ENCODE data around the gene ACIN1. TPM values are rescaled to one million over a fixed set of nuclear protein-coding genes. Genes with fewer than 3 reads are reported as not detected.

The ACIN1 gene
- total RNA-seq, 6 donors from 2014 or later, result 91.1 to 350 (median 139) TPM

DNA sequence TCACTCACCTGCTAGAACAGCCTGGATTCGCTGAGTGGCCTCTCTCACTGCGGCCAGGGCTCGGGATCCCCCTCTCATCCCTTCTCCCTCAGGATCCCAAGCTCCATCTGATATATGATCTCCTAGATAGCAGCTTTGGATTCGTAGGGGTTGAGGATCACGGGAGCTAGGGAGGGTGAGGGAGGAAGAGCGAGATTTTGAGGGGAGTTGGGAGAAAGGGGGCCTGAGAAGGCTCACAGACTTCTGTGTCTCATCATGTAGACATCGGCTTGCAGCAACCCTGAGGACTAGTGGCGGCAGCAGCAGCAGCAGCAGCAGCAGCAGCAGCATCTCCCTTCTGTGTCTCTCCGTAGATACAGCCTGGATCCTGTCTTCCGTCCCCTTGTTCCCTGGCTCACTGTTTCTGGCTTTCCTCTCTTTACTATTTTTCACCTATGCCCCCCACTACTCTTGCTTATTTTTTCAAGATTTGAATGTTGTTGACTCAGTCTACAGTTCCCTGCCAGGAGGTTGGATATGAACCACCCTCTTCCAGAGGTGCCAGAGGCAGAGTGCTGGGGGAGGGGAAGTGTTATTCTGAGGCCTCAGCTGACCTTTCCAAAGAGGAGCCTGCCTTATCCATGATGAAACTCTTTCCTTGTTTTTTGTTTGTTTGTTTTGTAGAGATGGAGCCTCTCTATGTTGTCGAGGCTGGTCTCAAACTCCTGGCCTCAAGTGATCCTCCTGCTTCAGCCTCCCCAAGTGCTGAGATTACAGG, 9.8 kb upstream of the ACIN1 start, which contains the start of gene CIROP:
Gene CIROP, minus strand, starts transcription at position 399 of the 757 bp plus-strand sequence. Its CDS starts 69 bp downstream, at position 330.
- H3K36me3 ChIP-seq, result no peaks in the 10 kb centered on the region
- TF ChIP-seq EP300 (IDR thresholded peaks at IDR 0.05) (no peak), POLR2A (IDR thresholded peaks at IDR 0.05) (no peak), POLR2AphosphoS5 (IDR thresholded peaks at IDR 0.05) (no peak)
- TF ChIP-seq, protein P1, sequence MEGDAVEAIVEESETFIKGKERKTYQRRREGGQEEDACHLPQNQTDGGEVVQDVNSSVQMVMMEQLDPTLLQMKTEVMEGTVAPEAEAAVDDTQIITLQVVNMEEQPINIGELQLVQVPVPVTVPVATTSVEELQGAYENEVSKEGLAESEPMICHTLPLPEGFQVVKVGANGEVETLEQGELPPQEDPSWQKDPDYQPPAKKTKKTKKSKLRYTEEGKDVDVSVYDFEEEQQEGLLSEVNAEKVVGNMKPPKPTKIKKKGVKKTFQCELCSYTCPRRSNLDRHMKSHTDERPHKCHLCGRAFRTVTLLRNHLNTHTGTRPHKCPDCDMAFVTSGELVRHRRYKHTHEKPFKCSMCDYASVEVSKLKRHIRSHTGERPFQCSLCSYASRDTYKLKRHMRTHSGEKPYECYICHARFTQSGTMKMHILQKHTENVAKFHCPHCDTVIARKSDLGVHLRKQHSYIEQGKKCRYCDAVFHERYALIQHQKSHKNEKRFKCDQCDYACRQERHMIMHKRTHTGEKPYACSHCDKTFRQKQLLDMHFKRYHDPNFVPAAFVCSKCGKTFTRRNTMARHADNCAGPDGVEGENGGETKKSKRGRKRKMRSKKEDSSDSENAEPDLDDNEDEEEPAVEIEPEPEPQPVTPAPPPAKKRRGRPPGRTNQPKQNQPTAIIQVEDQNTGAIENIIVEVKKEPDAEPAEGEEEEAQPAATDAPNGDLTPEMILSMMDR (IDR thresholded peaks at IDR 0.05), result no peak
- no peak within 1 kb of the TSS for H3K4me3 ChIP-seq
- ATAC-seq (ENCODE audit: low FRiP score in 2 of 2), result no peak
- H3K9me3 ChIP-seq, result no peaks in the 10 kb centered on the region
- H3K4me1 ChIP-seq, result peaks cover 0 to 16% (median 7%) of the 10 kb centered on the region in 4 donors
- no peak for DNase-seq
- H3K27me3 ChIP-seq, result no peaks in the 10 kb centered on the region
- peak within 1 kb of the TSS in 1 of 4 donors; percentile 5 for H3K27ac ChIP-seq
- 72 to 76% methylated on average over 11 of the region's 11 CpGs for WGBS, 2 donors

DNA sequence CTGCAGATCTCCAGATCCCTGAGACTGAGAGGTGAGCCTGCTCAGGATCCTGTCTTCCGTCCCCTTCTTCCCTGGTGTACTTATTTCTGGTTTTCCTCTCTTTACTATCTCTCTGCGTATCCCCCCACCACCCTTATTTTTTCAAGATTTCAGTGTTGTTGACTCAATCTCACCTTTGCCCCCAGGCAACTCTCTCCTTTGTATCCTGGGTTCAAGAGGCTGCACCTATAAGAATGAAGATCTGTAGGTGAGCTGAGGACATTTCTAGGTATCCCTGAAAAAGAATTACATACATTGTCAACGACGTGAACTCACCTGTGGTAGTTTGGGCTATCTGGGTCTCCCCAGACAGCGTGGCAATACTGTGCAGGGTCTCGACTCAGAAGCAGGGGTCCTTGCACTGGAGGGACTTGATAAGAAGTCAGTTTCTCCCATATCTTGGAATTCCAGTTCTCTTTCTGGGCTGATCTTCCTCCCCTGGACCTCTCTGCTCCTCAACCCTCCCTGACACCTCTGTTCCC, 9.2 kb upstream of the ACIN1 start:
- Histone ChIP-seq H3K27ac (no peak overlapping the region), H3K36me3 (peaks cover 0 to 5% (median 0%) of the 10 kb centered on the region in 4 donors), H3K4me3 (no peak overlapping the region), H3K9me3 (no peaks in the 10 kb centered on the region), H3K4me1 (peaks cover 0 to 18% (median 7%) of the 10 kb centered on the region in 4 donors), H3K27me3 (no peaks in the 10 kb centered on the region)
- ATAC-seq (ENCODE audit: low FRiP score in 2 of 2) (no peak), DNase-seq (no peak)
- TF ChIP-seq POLR2AphosphoS5 (IDR thresholded peaks at IDR 0.05) (no peak), POLR2A (IDR thresholded peaks at IDR 0.05) (no peak), EP300 (IDR thresholded peaks at IDR 0.05) (no peak)
- TF ChIP-seq, protein P1 (IDR thresholded peaks at IDR 0.05), result no peak
- WGBS, 2 donors, result 86 to 90% methylated on average over 6 of the region's 6 CpGs

- TF ChIP-seq POLR2A (IDR thresholded peaks at IDR 0.05) (no peak), POLR2AphosphoS5 (IDR thresholded peaks at IDR 0.05) (no peak), EP300 (IDR thresholded peaks at IDR 0.05) (no peak)
- TF ChIP-seq, protein P1 (IDR thresholded peaks at IDR 0.05), result no peak
- Histone ChIP-seq H3K27me3 (no peaks in the 10 kb centered on the region), H3K4me1 (peaks cover 0 to 18% (median 7%) of the 10 kb centered on the region in 4 donors), H3K36me3 (peaks cover 0 to 11% (median under 1%) of the 10 kb centered on the region in 4 donors), H3K4me3 (no peak overlapping the region), H3K27ac (no peak overlapping the region), H3K9me3 (no peaks in the 10 kb centered on the region)
- DNase-seq, result no peak
- no peak for ATAC-seq (ENCODE audit: low FRiP score in 2 of 2)
- 80 to 89% methylated on average over 4 of the region's 4 CpGs for WGBS, 2 donors
Observed at GRCh38 chr14:23103581-23103980, 8.6 kb upstream of the ACIN1 start.

- Histone ChIP-seq H3K27me3 (no peaks in the 10 kb centered on the region), H3K4me3 (no peak overlapping the region), H3K36me3 (peaks cover 0 to 18% (median 7%) of the 10 kb centered on the region in 4 donors), H3K4me1 (peaks cover 0 to 23% (median 7%) of the 10 kb centered on the region in 4 donors), H3K27ac (no peak overlapping the region), H3K9me3 (no peaks in the 10 kb centered on the region)
- TF ChIP-seq POLR2AphosphoS5 (IDR thresholded peaks at IDR 0.05) (no peak), EP300 (IDR thresholded peaks at IDR 0.05) (no peak), POLR2A (IDR thresholded peaks at IDR 0.05) (no peak)
- TF ChIP-seq, protein P1 (IDR thresholded peaks at IDR 0.05), result no peak
- ATAC-seq (ENCODE audit: low FRiP score in 2 of 2) (no peak), DNase-seq (no peak)
- WGBS, 2 donors, result 88 to 93% methylated on average over 2 of the region's 2 CpGs
Observed at GRCh38 chr14:23102801-23103200, 7.9 kb upstream of the ACIN1 start.

Measured in upper lobe of left lung (tissue), 6 donors.